A673 (cell line): ENCODE results near the gene ATF2. TPM values are rescaled to one million over a fixed set of nuclear protein-coding genes. Genes with fewer than 3 reads are reported as not detected.

Source experiments
- BruUV-seq: library from RNA; stranded (reverse); fragments of 400-500 nt; replicated peaks from 2 replicates; lab custom pipeline; 2021; lab: Mats Ljungman, UMichigan
- CTCF ChIA-PET: fragments of 300-600 bp; sonication (Branson Sonifier 250); formaldehyde crosslinking; loops from one replicate; lab custom pipeline; 2022; ENCODE audit warnings: antibody characterized with exemption; lab: Charles Lee
- POLR2A ChIA-PET: fragments of 300-600 bp; sonication (Branson Sonifier 250); formaldehyde crosslinking; loops from one replicate; lab custom pipeline; 2022; ENCODE audit warnings: antibody characterized with exemption; ENCODE audit not compliant: low non-redundant PET; lab: Charles Lee
- DNase-seq: peaks from one replicate; pipeline ENCODE4 v3.0.0-alpha.2; 2015; ENCODE audit warnings: low spot score
- H3K27ac ChIP-seq: fragments of 200-600 bp; sonication (generic); 2 replicates; pipeline ENCODE4 v1.5.1; 2016; ENCODE audit warnings: mixed run types, low read depth, mild to moderate bottlenecking, mixed read lengths, antibody characterized with exemption, low read length; ENCODE audit not compliant: poor library complexity, severe bottlenecking
- H3K27me3 ChIP-seq: fragments of 200-600 bp; sonication (generic); replicated peaks from 2 replicates; pipeline ENCODE4 v1.6.1; 2017; ENCODE audit warnings: mixed run types, low read depth, mild to moderate bottlenecking, mixed read lengths, antibody characterized with exemption, low read length; ENCODE audit not compliant: insufficient read depth, poor library complexity
- H3K36me3 ChIP-seq: fragments of 200-600 bp; sonication (generic); 2 replicates; pipeline ENCODE4 v1.6.1; 2016; ENCODE audit warnings: mixed run types, mild to moderate bottlenecking, mixed read lengths, antibody characterized with exemption, low read length; ENCODE audit not compliant: insufficient read depth, poor library complexity, severe bottlenecking
- H3K4me1 ChIP-seq: fragments of 200-600 bp; sonication (generic); 2 replicates; pipeline ENCODE4 v1.6.1; 2017; ENCODE audit warnings: mixed run types, mild to moderate bottlenecking, mixed read lengths, antibody characterized with exemption, low read length; ENCODE audit not compliant: insufficient read depth, poor library complexity, severe bottlenecking
- H3K4me3 ChIP-seq: fragments of 200-600 bp; sonication (generic); 2 replicates; pipeline ENCODE4 v1.5.1; 2016; ENCODE audit warnings: low read depth, mixed run types, mild to moderate bottlenecking, mixed read lengths, low read length; ENCODE audit not compliant: poor library complexity, severe bottlenecking
- H3K9me3 ChIP-seq: fragments of 200-600 bp; sonication (generic); 2 replicates; pipeline ENCODE4 v1.6.1; 2016; ENCODE audit warnings: mixed run types, low read depth, mild to moderate bottlenecking, mixed read lengths, antibody characterized with exemption, low read length; ENCODE audit not compliant: poor library complexity, severe bottlenecking
- CTCF ChIP-seq: fragments of 300-800, 200-600 bp; sonication (generic); conservative IDR thresholded peaks from 2 replicates; pipeline ENCODE4 v1.5.1; 2017; ENCODE audit warnings: low read depth, mild to moderate bottlenecking, antibody characterized with exemption, low read length, moderate library complexity, mixed read lengths
- EZH2 ChIP-seq: fragments of 200-600 bp; sonication (generic); IDR thresholded peaks from 2 replicates; pipeline ENCODE4 v1.6.1; 2017; ENCODE audit warnings: borderline replicate concordance, low read depth, mild to moderate bottlenecking, mixed read lengths, antibody characterized with exemption, low read length; ENCODE audit not compliant: poor library complexity, severe bottlenecking
- intact Hi-C: fragments of 100-400 bp; cut with micrococcal nuclease; formaldehyde crosslinking; loops from one replicate; pipeline ENCODE4 v1.10.0; 2022; ENCODE audit not compliant: unreplicated experiment
- total RNA-seq: library from RNA; stranded (reverse); gene quantifications from 2 replicates; pipeline ENCODE4 v1.2.3, GENCODE V29; 2021

ATF2 gene
- total RNA-seq, 1 experiment from 2014 or later = 50.3 TPM

- no TSS peak for BruUV-seq
- POLR2A ChIA-PET = no interaction called here
- CTCF ChIA-PET = no interaction called here
- no peak for DNase-seq
- intact Hi-C loops = no loop called here
- H3K4me3 ChIP-seq = no peak overlapping the region
- no peaks in the 10 kb centered on the region for H3K9me3 ChIP-seq
- TF ChIP-seq CTCF (no peak), EZH2 (no peak)
- H3K4me1 ChIP-seq = no peaks in the 10 kb centered on the region
- H3K27ac ChIP-seq = no peak overlapping the region
- no peaks in the 10 kb centered on the region for H3K36me3 ChIP-seq
- no peaks in the 10 kb centered on the region for H3K27me3 ChIP-seq
Measured at GRCh38 chr2:175055993-175056392, 112.0 kb downstream of the ATF2 start.

GRCh38 chr2:175054340-175054739 lies 113.7 kb downstream of the ATF2 start:
- POLR2A ChIA-PET = no interaction called here
- Histone ChIP-seq H3K27ac (no peak overlapping the region), H3K36me3 (no peaks in the 10 kb centered on the region), H3K4me3 (no peak overlapping the region), H3K9me3 (no peaks in the 10 kb centered on the region), H3K4me1 (no peaks in the 10 kb centered on the region), H3K27me3 (no peaks in the 10 kb centered on the region)
- DNase-seq = no peak
- TF ChIP-seq EZH2 = no peak
- no peak for TF ChIP-seq CTCF
- CTCF ChIA-PET = interaction anchor here (0.5 kb wide), 1 partner anchor 59 kb away, joined by 4 read pairs; no protein-coding TSS in a partner anchor
- intact Hi-C loops = no loop called here
- BruUV-seq = no TSS peak

- CTCF ChIA-PET = no interaction called here
- no peak for DNase-seq
- Histone ChIP-seq H3K27ac (no peak overlapping the region), H3K9me3 (no peaks in the 10 kb centered on the region), H3K36me3 (no peaks in the 10 kb centered on the region), H3K4me1 (no peaks in the 10 kb centered on the region), H3K27me3 (no peaks in the 10 kb centered on the region), H3K4me3 (no peak overlapping the region)
- TF ChIP-seq EZH2 = no peak
- POLR2A ChIA-PET = no interaction called here
- BruUV-seq = no TSS peak
- intact Hi-C loops = no loop called here
Measured at GRCh38 chr2:175049661-175050060, 118.3 kb downstream of the ATF2 start.

- Histone ChIP-seq H3K27ac (no peak overlapping the region), H3K4me3 (no peak overlapping the region), H3K36me3 (no peaks in the 10 kb centered on the region), H3K27me3 (no peaks in the 10 kb centered on the region), H3K9me3 (no peaks in the 10 kb centered on the region), H3K4me1 (no peaks in the 10 kb centered on the region)
- no TSS peak for BruUV-seq
- ChIA-PET POLR2A (no interaction called here), CTCF (no interaction called here)
- intact Hi-C loops = no loop called here
- no peak for DNase-seq
- no peak for TF ChIP-seq CTCF
Measured at GRCh38 chr2:175048275-175048674, 119.7 kb downstream of the ATF2 start.
